ENCODE measurements around the gene ZFYVE16. TPM values are rescaled to one million over a fixed set of nuclear protein-coding genes. Genes with fewer than 3 reads are reported as not detected.

Gene ZFYVE16
- total RNA-seq, 1 experiment from 2014 or later = 65.7 TPM

DNA sequence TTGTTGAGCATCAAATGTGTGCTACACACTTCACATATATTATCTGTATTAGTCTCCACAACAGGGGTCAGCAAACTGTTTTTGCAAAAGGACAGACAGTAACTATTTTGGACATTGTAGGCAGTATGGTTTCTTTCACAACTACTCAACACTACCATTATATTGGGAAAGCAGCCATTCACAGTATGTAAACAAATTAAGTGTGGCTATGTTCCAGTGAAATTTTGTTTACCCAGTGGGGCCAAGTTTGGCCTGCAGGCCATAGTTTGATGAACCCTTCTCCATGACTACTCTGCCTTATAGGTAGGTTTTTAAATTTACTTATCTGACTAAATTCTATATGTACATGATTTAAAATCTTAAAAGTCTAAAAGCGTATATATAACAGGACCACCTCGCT, 67.1 kb downstream of the ZFYVE16 start:
- no peaks in the 10 kb centered on the region for H3K27me3 ChIP-seq (replicated peaks; ENCODE audit: insufficient read depth, low read depth, low read length, poor library complexity)
- peaks cover 30% of the 10 kb centered on the region for H3K36me3 ChIP-seq (ENCODE audit: insufficient read depth, low read length, poor library complexity, severe bottlenecking)
- no TSS peak for BruUV-seq (replicated peaks)
- no peak overlapping the region for H3K4me3 ChIP-seq (ENCODE audit: low read depth, low read length, poor library complexity, severe bottlenecking)
- no peaks in the 10 kb centered on the region for H3K9me3 ChIP-seq (ENCODE audit: low read depth, low read length, poor library complexity, severe bottlenecking)
- H3K27ac ChIP-seq (ENCODE audit: low read depth, low read length, poor library complexity, severe bottlenecking) = no peak overlapping the region
- no peak for DNase-seq (ENCODE audit: low spot score)
- no peaks in the 10 kb centered on the region for H3K4me1 ChIP-seq (ENCODE audit: insufficient read depth, low read length, poor library complexity, severe bottlenecking)
- TF ChIP-seq, protein P1, sequence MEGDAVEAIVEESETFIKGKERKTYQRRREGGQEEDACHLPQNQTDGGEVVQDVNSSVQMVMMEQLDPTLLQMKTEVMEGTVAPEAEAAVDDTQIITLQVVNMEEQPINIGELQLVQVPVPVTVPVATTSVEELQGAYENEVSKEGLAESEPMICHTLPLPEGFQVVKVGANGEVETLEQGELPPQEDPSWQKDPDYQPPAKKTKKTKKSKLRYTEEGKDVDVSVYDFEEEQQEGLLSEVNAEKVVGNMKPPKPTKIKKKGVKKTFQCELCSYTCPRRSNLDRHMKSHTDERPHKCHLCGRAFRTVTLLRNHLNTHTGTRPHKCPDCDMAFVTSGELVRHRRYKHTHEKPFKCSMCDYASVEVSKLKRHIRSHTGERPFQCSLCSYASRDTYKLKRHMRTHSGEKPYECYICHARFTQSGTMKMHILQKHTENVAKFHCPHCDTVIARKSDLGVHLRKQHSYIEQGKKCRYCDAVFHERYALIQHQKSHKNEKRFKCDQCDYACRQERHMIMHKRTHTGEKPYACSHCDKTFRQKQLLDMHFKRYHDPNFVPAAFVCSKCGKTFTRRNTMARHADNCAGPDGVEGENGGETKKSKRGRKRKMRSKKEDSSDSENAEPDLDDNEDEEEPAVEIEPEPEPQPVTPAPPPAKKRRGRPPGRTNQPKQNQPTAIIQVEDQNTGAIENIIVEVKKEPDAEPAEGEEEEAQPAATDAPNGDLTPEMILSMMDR (conservative IDR thresholded peaks at IDR 0.05; ENCODE audit: low read depth, low read length) = no peak
- TF ChIP-seq EZH2 (IDR thresholded peaks at IDR 0.05; ENCODE audit: borderline replicate concordance, low read depth, low read length, poor library complexity, severe bottlenecking) = no peak
- intact Hi-C loops (cut with micrococcal nuclease; ENCODE audit: unreplicated experiment) = no loop called here
- ChIA-PET POLR2A (ENCODE audit: low non-redundant PET) (no interaction called here), CTCF (no interaction called here)

DNA sequence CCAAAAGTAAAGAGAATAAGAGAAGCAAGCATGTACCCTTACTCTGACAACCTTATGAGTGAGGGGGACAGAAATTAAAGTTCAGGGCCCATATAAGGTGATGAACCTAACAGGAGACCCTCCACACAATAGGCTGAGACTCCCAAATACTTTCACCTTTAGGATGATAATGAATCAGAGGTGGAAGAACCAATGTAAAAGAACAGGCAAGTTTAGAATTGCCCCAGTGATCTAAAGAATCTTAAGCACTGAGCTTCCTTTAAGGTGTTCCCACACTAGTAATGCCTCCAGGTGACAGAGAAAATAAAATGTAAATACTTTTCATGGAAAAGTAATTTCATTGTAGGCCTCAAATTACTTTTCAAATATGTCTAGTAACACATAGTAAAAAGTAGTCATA, 71.8 kb downstream of the ZFYVE16 start:
- intact Hi-C loops (cut with micrococcal nuclease; ENCODE audit: unreplicated experiment) = loop anchor here (10.0 kb wide), 2 partner anchors 385 to 715 kb away; no protein-coding TSS in a partner anchor
- CTCF ChIA-PET = no interaction called here
- POLR2A ChIA-PET (ENCODE audit: low non-redundant PET) = no interaction called here
- no peak overlapping the region for H3K27ac ChIP-seq (ENCODE audit: low read depth, low read length, poor library complexity, severe bottlenecking)
- no peak overlapping the region for H3K4me3 ChIP-seq (ENCODE audit: low read depth, low read length, poor library complexity, severe bottlenecking)
- BruUV-seq (replicated peaks) = no TSS peak
- no peak for DNase-seq (ENCODE audit: low spot score)
- no peaks in the 10 kb centered on the region for H3K27me3 ChIP-seq (replicated peaks; ENCODE audit: insufficient read depth, low read depth, low read length, poor library complexity)
- H3K9me3 ChIP-seq (ENCODE audit: low read depth, low read length, poor library complexity, severe bottlenecking) = no peaks in the 10 kb centered on the region
- H3K4me1 ChIP-seq (ENCODE audit: insufficient read depth, low read length, poor library complexity, severe bottlenecking) = no peaks in the 10 kb centered on the region
- H3K36me3 ChIP-seq (ENCODE audit: insufficient read depth, low read length, poor library complexity, severe bottlenecking) = peaks cover 10% of the 10 kb centered on the region
- TF ChIP-seq EZH2 (IDR thresholded peaks at IDR 0.05; ENCODE audit: borderline replicate concordance, low read depth, low read length, poor library complexity, severe bottlenecking) = no peak
- TF ChIP-seq, protein P1 (conservative IDR thresholded peaks at IDR 0.05; ENCODE audit: low read depth, low read length) = no peak

DNA sequence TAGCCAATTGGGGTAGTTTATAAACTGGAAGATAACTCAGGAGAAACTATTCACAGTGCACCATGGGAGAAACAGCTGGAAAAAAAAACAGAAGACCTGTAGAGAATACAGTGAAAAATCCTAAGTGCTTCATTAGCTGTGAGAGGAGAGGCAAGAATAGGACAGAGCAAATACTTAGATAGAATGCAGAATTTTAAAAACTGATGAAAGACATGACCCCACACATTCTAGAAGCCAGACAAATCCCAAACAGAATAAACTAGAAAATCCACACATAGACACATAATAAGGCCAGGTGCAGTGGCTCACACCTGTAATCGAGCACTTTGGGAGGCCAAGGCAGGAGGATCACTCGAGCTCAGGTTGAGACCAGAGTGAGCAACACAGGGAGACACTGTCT, 72.5 kb downstream of the ZFYVE16 start:
- DNase-seq (ENCODE audit: low spot score) = no peak
- ChIA-PET POLR2A (ENCODE audit: low non-redundant PET) (no interaction called here), CTCF (interaction anchor here (1.4 kb wide), 1 partner anchor 192 kb away, joined by 11 read pairs; no protein-coding TSS in a partner anchor)
- peaks cover 6% of the 10 kb centered on the region for H3K36me3 ChIP-seq (ENCODE audit: insufficient read depth, low read length, poor library complexity, severe bottlenecking)
- H3K9me3 ChIP-seq (ENCODE audit: low read depth, low read length, poor library complexity, severe bottlenecking) = no peaks in the 10 kb centered on the region
- no peak overlapping the region for H3K4me3 ChIP-seq (ENCODE audit: low read depth, low read length, poor library complexity, severe bottlenecking)
- BruUV-seq (replicated peaks) = no TSS peak
- intact Hi-C loops (cut with micrococcal nuclease; ENCODE audit: unreplicated experiment) = loop anchor here (10.0 kb wide), 2 partner anchors 386 to 714 kb away; no protein-coding TSS in a partner anchor
- H3K27me3 ChIP-seq (replicated peaks; ENCODE audit: insufficient read depth, low read depth, low read length, poor library complexity) = no peaks in the 10 kb centered on the region
- no peaks in the 10 kb centered on the region for H3K4me1 ChIP-seq (ENCODE audit: insufficient read depth, low read length, poor library complexity, severe bottlenecking)
- no peak overlapping the region for H3K27ac ChIP-seq (ENCODE audit: low read depth, low read length, poor library complexity, severe bottlenecking)
- TF ChIP-seq, protein P1 (conservative IDR thresholded peaks at IDR 0.05; ENCODE audit: low read depth, low read length) = no peak
- TF ChIP-seq EZH2 (IDR thresholded peaks at IDR 0.05; ENCODE audit: borderline replicate concordance, low read depth, low read length, poor library complexity, severe bottlenecking) = no peak
